ENCODE results near the gene DCC.

DNA sequence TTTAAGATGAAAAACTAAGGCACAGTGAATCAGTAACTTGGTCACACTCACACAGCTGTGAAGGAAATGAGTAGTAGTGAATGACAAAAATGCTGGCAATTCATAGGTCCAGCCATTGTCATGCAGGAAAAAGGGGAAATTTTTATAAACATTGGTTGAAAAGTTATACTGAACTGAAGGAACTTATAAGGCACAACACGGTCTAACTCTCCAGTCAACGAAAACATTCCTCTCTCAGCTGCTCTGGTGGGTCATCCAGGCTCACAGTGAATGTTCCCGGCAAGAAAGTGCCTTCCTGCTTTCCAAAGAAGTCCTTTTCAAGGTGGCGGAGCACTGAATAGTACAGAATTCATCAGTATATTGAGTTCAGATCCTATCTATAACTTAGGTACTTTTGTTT lies 476.1 kb downstream of the DCC start:
- TF ChIP-seq, protein P1, sequence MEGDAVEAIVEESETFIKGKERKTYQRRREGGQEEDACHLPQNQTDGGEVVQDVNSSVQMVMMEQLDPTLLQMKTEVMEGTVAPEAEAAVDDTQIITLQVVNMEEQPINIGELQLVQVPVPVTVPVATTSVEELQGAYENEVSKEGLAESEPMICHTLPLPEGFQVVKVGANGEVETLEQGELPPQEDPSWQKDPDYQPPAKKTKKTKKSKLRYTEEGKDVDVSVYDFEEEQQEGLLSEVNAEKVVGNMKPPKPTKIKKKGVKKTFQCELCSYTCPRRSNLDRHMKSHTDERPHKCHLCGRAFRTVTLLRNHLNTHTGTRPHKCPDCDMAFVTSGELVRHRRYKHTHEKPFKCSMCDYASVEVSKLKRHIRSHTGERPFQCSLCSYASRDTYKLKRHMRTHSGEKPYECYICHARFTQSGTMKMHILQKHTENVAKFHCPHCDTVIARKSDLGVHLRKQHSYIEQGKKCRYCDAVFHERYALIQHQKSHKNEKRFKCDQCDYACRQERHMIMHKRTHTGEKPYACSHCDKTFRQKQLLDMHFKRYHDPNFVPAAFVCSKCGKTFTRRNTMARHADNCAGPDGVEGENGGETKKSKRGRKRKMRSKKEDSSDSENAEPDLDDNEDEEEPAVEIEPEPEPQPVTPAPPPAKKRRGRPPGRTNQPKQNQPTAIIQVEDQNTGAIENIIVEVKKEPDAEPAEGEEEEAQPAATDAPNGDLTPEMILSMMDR (IDR thresholded peaks at IDR 0.05) = no peak
- no peak for TF ChIP-seq POLR2AphosphoS5 (IDR thresholded peaks at IDR 0.05)
